IgD-negative memory B cell (primary cell): ENCODE results near the gene ASB4. TPM values are rescaled to one million over a fixed set of nuclear protein-coding genes. Genes with fewer than 3 reads are reported as not detected.
"Not testable (repeated sequence)": the region's sequence is repeated elsewhere in the genome, so short reads cannot be mapped to it uniquely, and the experiment has no call there.

Experiments
- H3K27ac Mint-ChIP-seq, 3 donors: one replicate each; pipeline ENCODE4 v1.8.0; 2020 to 2022; ENCODE audit warnings: mild to moderate bottlenecking in 3 of 3, mixed read lengths in 3 of 3, moderate library complexity in 1 of 3
- H3K27me3 Mint-ChIP-seq: one replicate; pipeline ENCODE4 v1.8.0; 2021; ENCODE audit warnings: mixed read lengths
- H3K36me3 Mint-ChIP-seq: one replicate; pipeline ENCODE4 v1.8.0; 2020; ENCODE audit warnings: mild to moderate bottlenecking, mixed read lengths
- H3K4me1 Mint-ChIP-seq, 3 donors: one replicate each; pipeline ENCODE4 v1.8.0; 2020 to 2022; ENCODE audit warnings: mixed read lengths in 3 of 3, mild to moderate bottlenecking in 1 of 3
- H3K4me3 Mint-ChIP-seq, 4 donors: one replicate each; pipeline ENCODE4 v1.8.0; 2020 to 2022; ENCODE audit warnings: mild to moderate bottlenecking in 4 of 4, mixed read lengths in 4 of 4, moderate library complexity in 3 of 4
- H3K9me3 Mint-ChIP-seq, 3 donors: one replicate each; pipeline ENCODE4 v1.8.0; 2020 to 2021; ENCODE audit warnings: mixed read lengths in 3 of 3, mild to moderate bottlenecking in 1 of 3
- polyA plus RNA-seq: library from polyadenylated mRNA; unstranded; fragments of 300-500 nt; fragmentation: Illumina TruSeq; gene quantifications from one replicate; pipeline ENCODE4 v1.2.3, GENCODE V29; 2021

Gene ASB4, protein sequence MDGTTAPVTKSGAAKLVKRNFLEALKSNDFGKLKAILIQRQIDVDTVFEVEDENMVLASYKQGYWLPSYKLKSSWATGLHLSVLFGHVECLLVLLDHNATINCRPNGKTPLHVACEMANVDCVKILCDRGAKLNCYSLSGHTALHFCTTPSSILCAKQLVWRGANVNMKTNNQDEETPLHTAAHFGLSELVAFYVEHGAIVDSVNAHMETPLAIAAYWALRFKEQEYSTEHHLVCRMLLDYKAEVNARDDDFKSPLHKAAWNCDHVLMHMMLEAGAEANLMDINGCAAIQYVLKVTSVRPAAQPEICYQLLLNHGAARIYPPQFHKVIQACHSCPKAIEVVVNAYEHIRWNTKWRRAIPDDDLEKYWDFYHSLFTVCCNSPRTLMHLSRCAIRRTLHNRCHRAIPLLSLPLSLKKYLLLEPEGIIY
- polyA plus RNA-seq, result not detected

DNA sequence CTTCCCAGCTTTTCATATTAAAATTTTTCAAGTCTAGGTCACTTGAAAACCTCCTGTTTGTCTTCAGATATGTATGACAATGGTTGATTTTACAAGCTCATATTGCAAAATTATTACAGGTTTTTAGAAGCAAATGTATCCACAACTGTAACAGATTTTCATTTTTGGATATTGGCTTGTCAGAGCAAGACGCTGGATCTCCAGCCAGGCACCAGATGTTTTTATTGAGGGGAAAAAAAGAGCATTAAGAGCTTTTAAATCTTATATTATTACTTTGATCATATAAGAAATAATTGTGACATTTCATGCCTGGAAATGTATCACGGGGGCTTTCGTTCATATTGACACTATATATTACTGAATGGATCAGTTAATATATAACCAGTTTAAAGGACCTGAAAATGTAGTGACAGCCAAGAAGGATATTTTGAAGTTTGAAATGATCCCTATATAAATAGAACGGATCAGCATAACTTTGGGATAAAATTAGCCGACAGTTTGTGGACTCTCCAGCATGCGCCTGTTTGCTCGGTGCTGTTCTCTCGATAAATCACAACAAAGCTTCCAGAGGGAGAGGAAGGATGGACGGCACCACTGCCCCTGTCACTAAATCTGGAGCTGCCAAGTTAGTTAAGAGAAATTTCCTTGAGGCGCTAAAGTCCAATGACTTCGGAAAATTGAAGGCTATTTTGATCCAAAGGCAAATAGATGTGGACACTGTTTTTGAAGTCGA, at the start of gene ASB4:
TSS of gene ASB4 (plus strand) at position 553 of the 733 bp plus-strand sequence. CDS start at position 582, 29 bp downstream.
- Mint-ChIP-seq H3K27me3 (peaks cover 3% of the 10 kb centered on the region), H3K4me1 (peaks cover 0 to 2% (median 0%) of the 10 kb centered on the region in 3 donors), H3K4me3 (no peak within 1 kb of the TSS), H3K36me3 (no peaks in the 10 kb centered on the region), H3K9me3 (no peaks in the 10 kb centered on the region), H3K27ac (no peak within 1 kb of the TSS)

DNA sequence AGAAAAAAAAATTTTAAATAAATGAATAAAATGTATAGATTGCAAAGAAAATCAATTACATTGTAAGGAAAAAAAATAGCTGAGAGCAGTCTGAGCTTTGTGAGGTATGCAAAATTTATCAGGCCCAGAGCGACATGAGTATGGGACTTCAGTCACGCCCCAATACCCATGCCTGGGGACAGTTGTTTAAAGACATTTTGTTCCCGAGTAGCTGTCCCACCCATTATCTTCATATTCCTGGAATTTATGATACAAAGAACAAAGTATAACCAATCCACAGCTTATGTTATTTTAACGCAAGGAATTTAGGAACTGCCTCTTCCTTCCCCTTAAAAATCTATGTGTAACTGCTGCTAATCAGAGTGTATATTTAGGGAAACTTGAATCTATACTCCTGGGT, 49.3 kb upstream of the ASB4 start:
- no peak overlapping the region for H3K27ac Mint-ChIP-seq
- no peaks in the 10 kb centered on the region for H3K27me3 Mint-ChIP-seq
- H3K36me3 Mint-ChIP-seq, result no peaks in the 10 kb centered on the region
- no peaks in the 10 kb centered on the region for H3K9me3 Mint-ChIP-seq
- peak overlapping the region in 1 of 4 donors; percentile 52 for H3K4me3 Mint-ChIP-seq
- H3K4me1 Mint-ChIP-seq, result peaks cover 10 to 12% (median 12%) of the 10 kb centered on the region in 3 donors

DNA sequence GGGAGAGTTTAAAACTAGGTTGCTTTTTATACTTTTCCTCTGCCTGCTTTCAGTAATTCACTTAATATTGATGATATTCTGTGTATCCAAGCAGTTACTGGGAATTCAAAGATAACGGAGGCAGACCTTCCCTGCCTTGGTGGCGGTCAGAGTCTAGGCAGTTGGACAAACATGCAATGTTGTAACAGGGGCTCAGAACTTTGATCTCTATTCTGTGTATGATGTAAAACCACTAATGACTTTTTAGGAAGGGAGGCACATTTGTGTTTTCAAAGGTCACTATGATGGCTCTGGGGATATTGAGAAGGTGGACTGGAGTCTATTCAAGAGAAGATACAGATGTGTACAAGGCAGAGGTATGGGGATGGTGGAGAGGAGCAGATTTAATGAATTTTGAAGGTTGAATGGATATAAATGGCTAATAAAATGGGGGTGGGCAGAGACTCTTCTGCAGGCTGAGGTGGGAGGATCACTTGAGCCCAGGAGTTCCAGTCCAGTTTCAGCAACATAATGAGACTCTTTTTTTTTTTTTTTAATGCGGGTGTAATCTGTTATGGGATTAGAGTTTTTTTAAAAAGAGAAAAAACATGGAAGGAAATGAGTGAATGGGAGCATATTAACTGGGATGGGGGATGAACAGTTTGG, 45.2 kb upstream of the ASB4 start:
- Mint-ChIP-seq H3K4me3 (no peak overlapping the region), H3K9me3 (no peaks in the 10 kb centered on the region), H3K4me1 (peaks cover 0 to 5% (median 0%) of the 10 kb centered on the region in 3 donors), H3K36me3 (no peaks in the 10 kb centered on the region), H3K27ac (no peak overlapping the region), H3K27me3 (no peaks in the 10 kb centered on the region)

DNA sequence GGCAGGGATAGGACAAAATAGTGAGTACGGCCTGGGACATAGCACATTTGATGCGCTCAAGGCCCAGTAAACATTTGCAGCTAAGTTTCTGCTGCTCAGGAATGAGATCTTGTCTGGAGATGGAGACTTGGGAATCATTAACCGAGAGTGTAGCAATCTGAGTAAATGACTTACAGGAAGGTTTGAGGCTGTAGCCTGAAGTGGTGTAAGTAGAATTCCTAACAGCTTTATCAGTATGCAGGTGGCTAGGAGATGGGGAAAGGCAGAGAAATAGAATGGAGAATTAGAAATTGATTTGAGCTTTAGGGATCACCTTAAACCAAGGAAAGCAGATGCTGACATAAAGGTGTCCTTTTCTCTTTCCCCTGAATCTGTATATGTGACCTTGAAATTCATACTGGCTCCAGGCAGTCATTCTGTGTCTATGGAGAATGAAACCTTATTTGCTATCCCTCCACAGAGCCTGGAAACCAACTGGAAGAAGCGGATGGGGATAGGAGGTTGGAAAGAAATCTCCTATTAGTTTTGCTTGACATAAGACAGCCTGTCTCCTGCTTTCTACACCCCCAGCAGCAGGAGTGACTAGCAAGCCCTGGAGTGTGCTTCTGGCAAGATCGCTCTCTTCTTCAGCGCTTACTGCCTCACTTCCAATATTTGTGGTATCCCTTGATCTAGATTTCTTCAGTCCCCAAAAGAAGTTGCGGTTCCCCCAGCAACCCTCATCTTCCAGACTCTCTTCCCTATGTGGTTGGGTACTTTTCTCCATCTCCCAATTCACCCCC, 44.5 kb upstream of the ASB4 start:
- H3K27me3 Mint-ChIP-seq, result no peaks in the 10 kb centered on the region
- H3K36me3 Mint-ChIP-seq, result no peaks in the 10 kb centered on the region
- H3K9me3 Mint-ChIP-seq, result no peaks in the 10 kb centered on the region
- H3K4me1 Mint-ChIP-seq, result peaks cover 0 to 2% (median 0%) of the 10 kb centered on the region in 3 donors
- no peak overlapping the region for H3K27ac Mint-ChIP-seq
- no peak overlapping the region for H3K4me3 Mint-ChIP-seq

DNA sequence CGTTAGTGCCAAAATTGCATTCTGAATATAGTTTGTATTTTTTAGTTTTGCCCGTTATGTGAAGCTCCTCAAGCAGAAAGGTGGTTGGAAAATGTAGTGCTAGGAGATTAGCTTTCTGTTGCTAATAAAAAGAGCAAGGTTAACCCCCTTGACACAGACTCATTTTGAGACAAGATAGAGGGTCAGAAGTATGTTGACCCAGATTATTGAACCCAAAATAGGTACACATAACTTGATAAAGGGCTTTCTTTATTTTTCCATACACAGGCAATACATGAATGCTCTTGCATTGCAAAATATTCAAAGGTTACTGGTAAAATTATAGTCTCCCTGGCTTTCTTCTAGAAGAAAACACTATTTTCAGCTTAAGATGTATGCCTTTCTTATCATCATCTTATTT, 40.9 kb upstream of the ASB4 start:
- no peaks in the 10 kb centered on the region for H3K4me1 Mint-ChIP-seq
- no peaks in the 10 kb centered on the region for H3K27me3 Mint-ChIP-seq
- H3K27ac Mint-ChIP-seq, result no peak overlapping the region
- H3K4me3 Mint-ChIP-seq, result no peak overlapping the region
- no peaks in the 10 kb centered on the region for H3K9me3 Mint-ChIP-seq
- H3K36me3 Mint-ChIP-seq, result no peaks in the 10 kb centered on the region

DNA sequence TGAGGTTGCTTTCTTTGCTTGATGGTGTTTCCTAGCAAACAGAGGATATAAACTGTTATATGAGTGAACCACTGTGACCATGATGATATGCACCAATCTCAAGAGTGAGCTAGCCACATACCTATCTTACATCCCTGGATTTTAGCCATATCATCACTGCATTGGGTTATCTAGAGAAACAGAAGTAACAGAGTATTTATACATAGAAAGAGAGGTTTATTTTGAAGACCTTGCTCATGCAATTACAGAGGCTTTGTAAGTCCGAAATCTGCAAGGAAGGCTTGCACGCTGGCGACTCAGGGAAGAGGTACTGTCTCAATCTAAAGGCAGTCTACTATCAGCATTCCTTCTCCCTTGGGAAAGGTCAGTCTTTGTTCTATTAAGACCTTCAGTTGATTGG, 39.1 kb upstream of the ASB4 start:
- H3K27ac Mint-ChIP-seq, result no peak overlapping the region
- H3K36me3 Mint-ChIP-seq, result no peaks in the 10 kb centered on the region
- no peaks in the 10 kb centered on the region for H3K4me1 Mint-ChIP-seq
- H3K27me3 Mint-ChIP-seq, result peaks cover 4% of the 10 kb centered on the region
- no peak overlapping the region for H3K4me3 Mint-ChIP-seq
- no peaks in the 10 kb centered on the region for H3K9me3 Mint-ChIP-seq

DNA sequence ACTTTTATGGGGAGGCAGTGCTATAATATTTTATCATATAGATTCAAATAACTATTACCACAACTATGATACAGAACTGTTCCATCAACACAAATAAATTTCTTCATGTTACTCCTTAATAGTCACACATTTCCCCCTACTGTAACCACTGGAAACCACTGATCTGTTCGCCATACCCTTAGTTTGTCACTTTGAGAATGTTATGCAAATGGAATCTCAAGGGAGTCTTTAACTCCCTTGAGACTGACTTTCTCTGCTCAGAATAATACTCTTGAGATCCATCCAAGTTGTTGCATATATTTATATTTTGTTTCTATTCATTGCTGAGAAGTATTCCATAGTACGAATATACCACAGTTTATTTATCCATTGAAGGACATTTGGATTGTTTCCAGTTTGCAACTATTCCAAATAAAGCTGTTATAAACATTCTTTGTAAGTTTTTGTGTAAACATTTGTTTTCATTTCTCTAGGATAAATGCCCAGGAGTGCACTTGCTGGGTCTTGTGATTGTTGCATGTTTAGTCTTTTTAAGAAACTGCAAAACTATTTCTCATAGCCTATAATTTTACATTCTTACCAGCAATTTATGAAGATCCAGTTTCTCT, 31.2 kb upstream of the ASB4 start:
- no peaks in the 10 kb centered on the region for H3K36me3 Mint-ChIP-seq
- peaks cover 6 to 10% (median 9%) of the 10 kb centered on the region in 3 donors for H3K4me1 Mint-ChIP-seq
- H3K9me3 Mint-ChIP-seq, result peaks cover 2 to 11% (median 7%) of the 10 kb centered on the region in 3 donors
- H3K4me3 Mint-ChIP-seq, result no peak overlapping the region
- H3K27ac Mint-ChIP-seq, result no peak overlapping the region
- H3K27me3 Mint-ChIP-seq, result peaks cover 30% of the 10 kb centered on the region

DNA sequence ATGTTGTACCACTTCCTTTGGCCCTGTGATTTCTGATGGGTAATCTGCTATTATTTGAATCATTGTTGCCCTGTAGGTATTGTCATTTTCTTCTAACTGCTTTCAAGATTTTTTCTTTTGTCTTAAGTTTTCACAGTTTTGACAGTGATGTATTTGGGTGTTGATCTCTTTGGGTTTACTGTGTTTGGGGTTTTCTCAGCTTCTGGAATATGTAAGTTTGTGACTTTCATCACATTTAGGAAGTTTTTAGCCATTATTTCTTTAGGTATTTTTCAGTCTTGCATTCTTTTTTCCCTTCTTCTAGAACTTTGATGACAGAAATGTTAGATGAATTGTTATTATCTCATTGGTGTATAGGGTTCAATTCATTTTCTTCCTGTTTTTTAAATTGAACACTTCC, 27.8 kb upstream of the ASB4 start:
- Mint-ChIP-seq H3K36me3 (no peaks in the 10 kb centered on the region), H3K27ac (no peak overlapping the region), H3K27me3 (peaks cover 34% of the 10 kb centered on the region), H3K9me3 (peaks cover 6 to 19% (median 7%) of the 10 kb centered on the region in 3 donors), H3K4me3 (no peak overlapping the region), H3K4me1 (peaks cover 6 to 10% (median 9%) of the 10 kb centered on the region in 3 donors)

DNA sequence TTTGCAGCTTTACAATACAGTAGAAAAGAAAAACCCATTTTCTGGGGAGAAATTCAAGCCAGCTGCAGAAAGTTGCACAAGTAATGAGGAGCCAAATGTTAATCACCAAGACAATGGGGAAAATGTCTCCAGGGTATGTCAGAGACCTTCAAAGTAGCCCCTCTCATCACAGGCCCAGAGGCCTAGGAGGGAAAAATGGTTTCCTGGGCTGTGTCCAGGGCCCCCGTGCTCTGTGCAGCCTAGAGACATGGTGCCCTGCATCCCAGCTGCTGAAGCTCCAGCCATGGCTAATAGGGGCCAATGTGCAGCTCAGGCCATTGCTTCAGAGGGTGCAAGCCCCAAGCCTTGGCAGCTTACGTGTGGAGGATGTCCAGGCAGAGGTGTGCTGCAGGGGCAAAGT, 25.1 kb upstream of the ASB4 start:
- not testable (repeated sequence) for H3K4me1 Mint-ChIP-seq, H3K4me3 Mint-ChIP-seq, H3K36me3 Mint-ChIP-seq, H3K27ac Mint-ChIP-seq
- Mint-ChIP-seq H3K27me3 (peaks cover 27% of the 10 kb centered on the region), H3K9me3 (peaks cover 6 to 19% (median 7%) of the 10 kb centered on the region in 3 donors)

DNA sequence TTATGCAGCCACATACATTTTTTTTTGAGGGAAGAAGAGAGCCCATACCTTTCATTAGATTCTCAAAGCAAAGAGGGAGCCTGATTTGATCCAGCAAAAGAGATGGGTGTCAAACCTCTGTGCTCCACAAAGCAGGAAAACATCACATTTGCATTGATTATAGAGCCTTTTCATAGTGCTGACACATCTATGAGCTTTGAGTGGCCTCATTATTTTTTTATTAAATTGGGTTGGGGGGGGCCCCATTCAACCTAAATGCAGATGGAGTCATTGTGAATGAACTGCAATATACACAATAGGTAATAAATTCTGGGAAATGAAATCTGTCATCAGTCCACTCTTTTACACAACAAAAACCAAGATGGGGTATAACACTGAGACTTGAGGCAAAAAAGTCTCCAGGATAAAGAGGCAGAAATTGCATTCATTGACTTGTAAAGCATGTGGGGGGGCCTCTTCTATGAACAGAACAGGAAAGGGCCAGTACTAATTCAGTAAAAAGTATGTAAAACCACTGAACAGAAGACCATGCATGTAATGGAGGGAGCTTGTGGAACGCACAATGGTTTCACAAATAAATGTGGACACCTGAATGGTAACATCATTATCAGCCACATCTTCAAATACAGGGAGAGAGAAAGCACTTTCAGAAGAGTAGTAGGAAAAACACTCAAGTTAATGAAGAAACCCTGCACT, 17.7 kb upstream of the ASB4 start:
- Mint-ChIP-seq H3K4me3 (no peak overlapping the region), H3K27me3 (no peaks in the 10 kb centered on the region), H3K9me3 (no peaks in the 10 kb centered on the region), H3K4me1 (peaks cover 7 to 8% (median 7%) of the 10 kb centered on the region in 3 donors), H3K36me3 (no peaks in the 10 kb centered on the region), H3K27ac (no peak overlapping the region)

DNA sequence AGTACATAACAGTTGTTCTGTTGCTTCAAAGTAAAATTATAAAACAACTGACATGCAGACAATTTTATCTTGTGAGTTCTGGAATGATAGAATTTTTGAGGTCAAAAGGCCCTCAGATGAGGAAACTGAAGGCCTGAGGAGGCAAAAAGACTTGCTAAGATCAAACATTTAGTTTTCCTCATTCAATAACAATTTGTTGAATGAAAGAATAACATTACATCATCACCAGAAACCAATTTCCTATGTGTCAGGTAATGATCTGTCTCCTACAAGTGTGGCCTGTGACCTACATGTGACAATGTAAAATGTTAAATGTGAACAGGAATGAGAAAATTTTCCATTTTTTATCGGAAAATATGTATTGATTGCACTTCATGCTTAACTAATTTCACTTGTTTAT, 16.6 kb upstream of the ASB4 start:
- H3K36me3 Mint-ChIP-seq, result no peaks in the 10 kb centered on the region
- no peaks in the 10 kb centered on the region for H3K27me3 Mint-ChIP-seq
- peaks cover 7 to 8% (median 7%) of the 10 kb centered on the region in 3 donors for H3K4me1 Mint-ChIP-seq
- H3K9me3 Mint-ChIP-seq, result no peaks in the 10 kb centered on the region
- no peak overlapping the region for H3K27ac Mint-ChIP-seq
- H3K4me3 Mint-ChIP-seq, result no peak overlapping the region

DNA sequence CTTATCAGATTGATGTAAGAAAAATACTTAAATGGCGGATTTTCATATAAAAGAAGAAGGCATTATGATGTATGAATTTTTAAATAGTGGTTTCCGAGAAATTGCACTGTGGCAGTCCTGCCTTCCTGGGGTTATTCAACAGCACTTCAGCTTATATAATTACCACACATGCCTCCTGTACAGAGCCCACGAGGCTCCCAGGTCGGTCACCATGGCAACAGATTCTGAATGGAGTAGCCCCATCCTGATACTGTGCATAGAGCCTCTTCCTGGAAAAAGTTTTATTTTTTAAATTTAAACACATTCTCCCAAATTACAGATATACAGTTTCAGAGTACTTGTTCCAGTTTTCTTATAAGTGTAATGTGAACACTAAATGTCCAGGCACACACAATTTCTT, 15.9 kb upstream of the ASB4 start:
- Mint-ChIP-seq H3K27me3 (no peaks in the 10 kb centered on the region), H3K4me1 (peaks cover 7 to 8% (median 7%) of the 10 kb centered on the region in 3 donors), H3K9me3 (no peaks in the 10 kb centered on the region), H3K27ac (no peak overlapping the region), H3K4me3 (no peak overlapping the region), H3K36me3 (no peaks in the 10 kb centered on the region)

DNA sequence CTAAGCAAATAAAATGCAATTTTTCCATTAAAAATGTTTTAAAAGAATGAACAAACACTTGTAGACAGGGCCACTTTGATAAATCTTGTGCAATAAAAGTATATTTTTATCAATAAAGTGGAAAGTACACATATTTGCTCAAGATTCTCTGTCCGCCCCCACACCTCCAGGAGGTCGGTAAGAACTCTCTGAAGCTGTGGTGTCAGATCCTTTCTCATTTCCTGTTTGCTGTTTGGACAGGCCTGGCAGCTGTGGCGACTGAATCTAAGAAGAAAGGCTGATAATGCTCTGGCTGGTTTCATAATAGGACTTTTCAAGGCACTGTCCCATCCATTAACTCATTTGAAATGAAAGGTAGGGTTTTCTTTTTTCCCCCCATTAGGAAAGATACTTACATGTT, 15.3 kb upstream of the ASB4 start:
- Mint-ChIP-seq H3K4me1 (peaks cover 7 to 8% (median 7%) of the 10 kb centered on the region in 3 donors), H3K36me3 (no peaks in the 10 kb centered on the region), H3K9me3 (no peaks in the 10 kb centered on the region), H3K27me3 (no peaks in the 10 kb centered on the region), H3K27ac (no peak overlapping the region), H3K4me3 (peak overlapping the region in 1 of 4 donors; percentile 28)

DNA sequence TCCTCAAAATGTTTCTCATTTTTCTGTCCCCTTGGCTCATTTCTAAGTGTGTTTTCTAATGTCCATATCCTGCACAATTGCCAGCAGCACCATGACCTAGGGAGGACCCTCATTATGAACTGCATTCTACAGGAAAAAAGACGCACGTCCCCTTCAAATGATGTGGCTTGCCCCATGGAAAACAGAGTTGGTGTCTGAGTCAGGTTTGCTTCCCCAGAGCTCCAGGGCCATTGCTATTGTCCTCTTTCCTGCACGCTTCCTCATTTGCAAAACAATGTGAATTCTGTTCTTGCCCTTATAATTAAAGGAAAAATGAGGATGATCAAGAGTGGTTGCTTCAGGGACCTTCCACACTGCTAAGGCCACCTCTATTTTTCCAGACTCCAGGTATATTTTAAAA, 14.7 kb upstream of the ASB4 start:
- H3K27me3 Mint-ChIP-seq, result no peaks in the 10 kb centered on the region
- H3K4me1 Mint-ChIP-seq, result peaks cover 7 to 8% (median 7%) of the 10 kb centered on the region in 3 donors
- no peaks in the 10 kb centered on the region for H3K9me3 Mint-ChIP-seq
- H3K27ac Mint-ChIP-seq, result no peak overlapping the region
- H3K4me3 Mint-ChIP-seq, result no peak overlapping the region
- H3K36me3 Mint-ChIP-seq, result no peaks in the 10 kb centered on the region
